Uterus (tissue), 4 donors: Measurements from ENCODE around the gene PLD6. TPM values are rescaled to one million over a fixed set of nuclear protein-coding genes. Genes with fewer than 3 reads are reported as not detected.

Experiments
- DNase-seq, 2 donors: peaks; one replicate each; pipeline ENCODE4 v3.0.0-alpha.2; 2019 to 2020
- H3K27ac ChIP-seq, 2 donors: fragments of 200-600 bp; sonication (generic); 1 replicate in 1 of 2; 2 replicates in 1 of 2; pipeline ENCODE4 v1.5.1; 2016 to 2018
- H3K27me3 ChIP-seq, 2 donors: fragments of 200-600 bp; sonication (generic); one replicate each; pipeline ENCODE4 v1.5.1; 2018 to 2019; ENCODE audit warnings: control low read depth in 1 of 2
- H3K36me3 ChIP-seq, 2 donors: fragments of 200-600 bp; sonication (generic); one replicate each; pipeline ENCODE4 v1.5.1; 2019; ENCODE audit warnings: control low read depth in 1 of 2
- H3K4me1 ChIP-seq, 2 donors: fragments of 200-600 bp; sonication (generic); one replicate each; pipeline ENCODE4 v1.5.1; 2018 to 2019; ENCODE audit warnings: control low read depth in 1 of 2
- H3K4me3 ChIP-seq, 2 donors: fragments of 200-600 bp; sonication (generic); 1 replicate in 1 of 2; 2 replicates in 1 of 2; pipeline ENCODE4 v1.5.1; 2018 to 2019; ENCODE audit warnings: mild to moderate bottlenecking in 1 of 2
- H3K9me3 ChIP-seq, 2 donors: fragments of 200-600 bp; sonication (generic); one replicate each; pipeline ENCODE4 v1.5.1; 2019; ENCODE audit warnings: control low read depth in 1 of 2
- POLR2A ChIP-seq, 2 donors: fragments of 450-650 bp; IDR thresholded peaks; one replicate each; pipeline ENCODE4 v1.6.1; 2016; ENCODE audit warnings: antibody characterized with exemption in 2 of 2, mild to moderate bottlenecking in 1 of 2, moderate library complexity in 1 of 2
- intact Hi-C: fragments of 100-400 bp; cut with DNase I; formaldehyde crosslinking; loops from one replicate; pipeline ENCODE4 v1.15.1; 2023; ENCODE audit warnings: low total_unique reads
- total RNA-seq, 4 donors: library from RNA; depleted of rRNA in 3 of 4; stranded (reverse); fragments of >200 nt in 3 of 4; gene quantifications; one replicate each; pipeline versions ENCODE4 v1.1.0 to v1.2.4, GENCODE V29; 2014 to 2023
- TF ChIP-seq, protein P1 (sequence below), 4 experiments: fragments of 200-600 bp in 2 of 4; fragments of 450-650 bp in 2 of 4; sonication (generic) in 2 of 4; IDR thresholded peaks; one replicate each; pipeline ENCODE4 v1.5.1; 2016 to 2019; ENCODE audit warnings: antibody characterized with exemption in 4 of 4, mild to moderate bottlenecking in 2 of 4, moderate library complexity in 1 of 4
- donor health status: DM: yes; HTN: yes; CAD: no.

PLD6 gene
- total RNA-seq, 4 donors from 2014 or later: 0.77 to 8.1 (median 5.0) TPM

DNA sequence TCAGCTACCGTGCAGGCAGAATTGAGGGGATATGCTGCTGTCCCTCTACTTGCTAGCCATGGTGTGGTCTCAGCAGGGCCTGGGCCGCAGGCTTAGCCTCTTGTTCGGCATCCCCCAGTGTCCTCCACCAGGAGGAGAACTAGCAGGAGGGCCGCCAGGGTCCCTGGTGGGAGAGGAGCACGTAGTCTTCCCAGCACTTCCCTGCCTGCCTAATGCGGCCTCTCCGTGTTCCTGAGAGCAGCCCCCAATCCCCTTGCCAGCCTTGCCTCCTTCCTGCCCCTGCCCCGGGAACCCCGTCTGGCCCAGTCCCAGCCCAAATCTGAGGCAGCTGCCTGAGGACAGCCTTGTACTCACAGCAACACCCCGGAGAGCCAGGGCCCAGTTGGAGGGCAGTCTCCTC, 38.1 kb downstream of the PLD6 start:
- TF ChIP-seq, protein P1, sequence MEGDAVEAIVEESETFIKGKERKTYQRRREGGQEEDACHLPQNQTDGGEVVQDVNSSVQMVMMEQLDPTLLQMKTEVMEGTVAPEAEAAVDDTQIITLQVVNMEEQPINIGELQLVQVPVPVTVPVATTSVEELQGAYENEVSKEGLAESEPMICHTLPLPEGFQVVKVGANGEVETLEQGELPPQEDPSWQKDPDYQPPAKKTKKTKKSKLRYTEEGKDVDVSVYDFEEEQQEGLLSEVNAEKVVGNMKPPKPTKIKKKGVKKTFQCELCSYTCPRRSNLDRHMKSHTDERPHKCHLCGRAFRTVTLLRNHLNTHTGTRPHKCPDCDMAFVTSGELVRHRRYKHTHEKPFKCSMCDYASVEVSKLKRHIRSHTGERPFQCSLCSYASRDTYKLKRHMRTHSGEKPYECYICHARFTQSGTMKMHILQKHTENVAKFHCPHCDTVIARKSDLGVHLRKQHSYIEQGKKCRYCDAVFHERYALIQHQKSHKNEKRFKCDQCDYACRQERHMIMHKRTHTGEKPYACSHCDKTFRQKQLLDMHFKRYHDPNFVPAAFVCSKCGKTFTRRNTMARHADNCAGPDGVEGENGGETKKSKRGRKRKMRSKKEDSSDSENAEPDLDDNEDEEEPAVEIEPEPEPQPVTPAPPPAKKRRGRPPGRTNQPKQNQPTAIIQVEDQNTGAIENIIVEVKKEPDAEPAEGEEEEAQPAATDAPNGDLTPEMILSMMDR (IDR thresholded peaks at IDR 0.05): no peak
- TF ChIP-seq POLR2A (IDR thresholded peaks at IDR 0.05): no peak
- H3K9me3 ChIP-seq: no peaks in the 10 kb centered on the region
- H3K27me3 ChIP-seq: no peaks in the 10 kb centered on the region
- no peak for DNase-seq
- H3K4me3 ChIP-seq: no peak overlapping the region
- H3K4me1 ChIP-seq: no peaks in the 10 kb centered on the region
- no peak overlapping the region for H3K27ac ChIP-seq
- no peaks in the 10 kb centered on the region for H3K36me3 ChIP-seq
- intact Hi-C loops: no loop called here

DNA sequence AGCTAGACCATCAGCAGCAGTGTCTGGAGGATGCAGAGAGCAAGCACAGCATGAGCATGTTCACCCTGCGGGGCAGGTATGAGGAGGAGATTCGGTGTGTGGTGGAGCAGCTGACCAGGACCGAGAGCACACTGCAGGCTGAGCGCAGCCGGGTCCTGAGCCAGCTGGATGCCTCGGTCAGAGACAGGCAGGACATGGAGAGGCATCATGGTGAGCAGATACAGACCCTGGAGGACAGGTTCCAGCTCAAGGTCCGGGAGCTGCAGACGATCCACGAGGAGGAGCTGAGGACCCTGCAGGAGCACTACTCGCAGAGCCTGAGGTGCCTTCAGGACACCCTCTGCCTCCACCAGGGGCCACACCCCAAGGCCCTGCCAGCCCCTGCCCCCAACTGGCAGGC, 38.8 kb downstream of the PLD6 start:
- no peak for DNase-seq
- no peak overlapping the region for H3K4me3 ChIP-seq
- H3K36me3 ChIP-seq: no peaks in the 10 kb centered on the region
- no peak overlapping the region for H3K27ac ChIP-seq
- no peaks in the 10 kb centered on the region for H3K4me1 ChIP-seq
- H3K9me3 ChIP-seq: no peaks in the 10 kb centered on the region
- H3K27me3 ChIP-seq: no peaks in the 10 kb centered on the region
- no peak for TF ChIP-seq POLR2A (IDR thresholded peaks at IDR 0.05)
- TF ChIP-seq, protein P1 (IDR thresholded peaks at IDR 0.05): no peak
- intact Hi-C loops: no loop called here

DNA sequence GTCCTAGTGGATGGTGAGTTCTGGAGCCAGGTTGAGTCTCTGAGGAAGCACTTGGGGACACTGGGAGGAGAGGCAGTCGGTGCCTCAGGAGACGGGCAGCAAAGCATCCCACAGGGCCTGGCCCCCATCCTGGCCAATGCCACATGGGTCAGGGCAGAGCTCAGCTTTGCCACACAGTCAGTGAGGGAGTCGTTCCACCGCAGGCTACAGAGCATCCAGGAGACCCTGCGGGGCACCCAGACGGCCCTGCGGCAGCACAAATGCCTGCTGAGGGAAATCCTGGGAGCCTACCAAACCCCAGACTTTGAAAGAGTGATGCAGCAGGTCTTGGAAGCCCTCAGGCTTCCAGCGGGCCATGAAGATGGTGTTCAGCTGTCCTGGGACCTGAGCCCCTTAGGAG, 39.7 kb downstream of the PLD6 start:
- Histone ChIP-seq H3K9me3 (no peaks in the 10 kb centered on the region), H3K27ac (no peak overlapping the region), H3K36me3 (no peaks in the 10 kb centered on the region), H3K27me3 (no peaks in the 10 kb centered on the region), H3K4me1 (no peaks in the 10 kb centered on the region), H3K4me3 (no peak overlapping the region)
- TF ChIP-seq, protein P1 (IDR thresholded peaks at IDR 0.05): no peak
- no peak for TF ChIP-seq POLR2A (IDR thresholded peaks at IDR 0.05)
- DNase-seq: no peak
- intact Hi-C loops: no loop called here

DNA sequence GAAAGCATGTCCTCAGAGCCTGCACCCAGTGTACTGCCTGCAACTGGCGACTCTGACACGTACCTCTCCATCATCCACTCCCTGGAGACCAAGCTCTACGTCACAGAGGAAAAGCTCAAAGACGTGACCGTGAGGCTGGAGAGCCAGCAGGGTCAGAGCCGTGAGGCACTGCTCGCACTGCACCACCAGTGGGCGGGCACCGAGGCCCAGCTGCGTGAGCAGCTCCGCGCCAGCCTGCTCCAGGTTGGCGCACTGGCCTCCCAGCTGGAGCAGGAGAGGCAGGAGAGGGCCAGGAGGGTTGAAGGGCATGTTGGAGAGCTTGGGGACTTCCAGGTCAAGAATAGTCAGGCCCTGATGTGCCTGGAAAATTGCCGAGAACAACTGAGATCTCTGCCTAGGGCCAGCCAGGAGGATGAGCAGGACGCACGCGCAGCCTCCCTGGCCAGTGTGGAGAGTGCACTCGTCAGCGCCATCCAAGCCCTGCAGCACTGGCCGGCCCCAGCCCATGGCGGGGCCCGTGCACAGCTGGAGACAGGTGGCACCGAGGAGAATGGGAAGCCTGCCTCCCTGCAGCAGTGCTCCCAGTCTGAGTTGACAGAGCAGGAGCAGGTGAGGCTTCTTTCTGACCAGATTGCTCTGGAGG, 40.3 kb downstream of the PLD6 start:
- no peaks in the 10 kb centered on the region for H3K36me3 ChIP-seq

DNA sequence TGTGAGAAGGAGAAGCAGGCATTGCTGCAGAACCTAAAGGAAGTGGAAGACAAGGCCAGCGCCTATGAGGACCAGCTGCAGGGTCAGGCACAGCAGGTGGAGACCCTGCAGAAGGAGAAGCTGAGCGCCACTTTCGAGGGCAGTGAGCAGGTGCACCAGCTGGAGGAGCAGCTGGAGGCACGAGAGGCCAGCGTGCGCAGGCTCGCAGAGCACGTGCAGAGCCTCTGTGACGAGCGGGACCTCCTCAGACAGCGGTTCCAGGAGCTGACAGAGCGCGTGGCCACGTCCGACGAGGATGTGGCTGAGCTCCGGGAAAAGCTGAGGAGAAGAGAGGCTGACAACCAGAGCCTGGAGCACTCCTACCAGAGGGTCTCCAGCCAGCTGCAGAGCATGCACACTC, 41.5 kb downstream of the PLD6 start:
- Histone ChIP-seq H3K27ac (no peak overlapping the region), H3K4me1 (no peaks in the 10 kb centered on the region), H3K36me3 (no peaks in the 10 kb centered on the region), H3K4me3 (no peak overlapping the region), H3K27me3 (no peaks in the 10 kb centered on the region), H3K9me3 (no peaks in the 10 kb centered on the region)
- DNase-seq: no peak
- TF ChIP-seq, protein P1 (IDR thresholded peaks at IDR 0.05): no peak
- TF ChIP-seq POLR2A (IDR thresholded peaks at IDR 0.05): no peak
- intact Hi-C loops: no loop called here

More for the DNA sequence above, 40.3 kb downstream of the PLD6 start:
- Histone ChIP-seq H3K27me3 (no peaks in the 10 kb centered on the region), H3K4me1 (no peaks in the 10 kb centered on the region), H3K27ac (no peak overlapping the region), H3K4me3 (no peak overlapping the region), H3K9me3 (no peaks in the 10 kb centered on the region)
- intact Hi-C loops: no loop called here
- no peak for DNase-seq
- no peak for TF ChIP-seq POLR2A (IDR thresholded peaks at IDR 0.05)
- TF ChIP-seq, protein P1 (IDR thresholded peaks at IDR 0.05): no peak
